HG03280 (cell line): ENCODE data around the gene KLHL10.
"Not testable (repeated sequence)": the region's sequence is repeated elsewhere in the genome, so short reads cannot be mapped to it uniquely, and the experiment has no call there.

ENCODE experiments used
- ATAC-seq: cut with Tn5 transposase; IDR thresholded peaks from one replicate; pipeline ENCODE4 v1.9.1; 2021; ENCODE audit warnings: mild to moderate bottlenecking, moderate library complexity; ENCODE audit not compliant: unreplicated experiment

The KLHL10 gene

DNA sequence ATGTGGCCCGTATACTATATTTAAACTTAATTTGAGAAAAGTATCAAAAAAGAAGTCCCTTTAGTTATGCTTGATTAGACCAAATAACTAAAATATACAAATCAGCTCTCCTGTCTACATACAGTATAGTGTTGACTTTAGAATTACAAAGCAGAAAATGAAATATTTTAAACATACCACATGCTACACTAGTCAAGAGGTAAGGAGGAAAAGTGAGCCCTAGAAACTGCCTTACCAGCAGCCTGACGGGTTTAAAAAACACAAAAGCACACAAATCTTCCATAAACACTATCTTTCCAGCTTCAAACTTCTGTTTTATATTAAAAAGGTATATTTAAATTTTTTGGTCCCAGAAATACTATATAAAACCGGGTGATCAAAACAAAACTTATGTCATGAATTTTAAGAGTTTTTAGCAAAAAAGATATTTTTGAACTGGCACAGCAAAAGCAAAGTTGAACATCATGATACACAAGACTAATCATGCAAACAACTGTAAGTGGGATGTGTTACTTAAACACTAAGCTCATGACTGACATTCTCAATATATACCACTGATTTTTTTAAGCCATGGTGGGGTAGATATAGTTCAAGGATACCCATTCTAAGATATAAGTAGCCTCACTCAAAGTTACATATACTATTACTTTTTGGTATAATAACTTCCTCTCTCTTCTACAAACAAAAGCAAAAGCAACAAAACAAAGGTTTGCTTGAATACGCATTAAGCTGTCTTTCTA is 11.8 kb downstream of the KLHL10 start:
- ATAC-seq: no peak

DNA sequence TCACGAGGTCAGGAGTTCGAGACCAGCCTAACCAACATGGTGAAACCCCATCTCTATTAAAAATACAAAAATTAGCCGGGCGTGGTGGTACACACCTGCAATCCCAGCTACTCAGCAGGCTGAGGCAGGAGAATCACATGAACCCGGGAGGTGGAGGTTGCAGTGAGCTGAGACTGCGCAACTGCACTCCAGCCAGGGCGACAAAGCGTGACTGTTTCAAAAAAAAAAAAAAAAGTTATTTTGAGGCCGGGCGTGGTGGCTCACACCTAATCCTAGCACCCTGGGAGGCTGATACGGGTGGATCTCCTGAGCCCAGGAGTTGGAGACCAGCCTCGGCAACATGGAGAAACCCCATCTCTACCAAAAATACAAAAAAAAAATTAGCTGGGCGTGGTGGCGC is 13.8 kb downstream of the KLHL10 start:
- not testable (repeated sequence) for ATAC-seq

DNA sequence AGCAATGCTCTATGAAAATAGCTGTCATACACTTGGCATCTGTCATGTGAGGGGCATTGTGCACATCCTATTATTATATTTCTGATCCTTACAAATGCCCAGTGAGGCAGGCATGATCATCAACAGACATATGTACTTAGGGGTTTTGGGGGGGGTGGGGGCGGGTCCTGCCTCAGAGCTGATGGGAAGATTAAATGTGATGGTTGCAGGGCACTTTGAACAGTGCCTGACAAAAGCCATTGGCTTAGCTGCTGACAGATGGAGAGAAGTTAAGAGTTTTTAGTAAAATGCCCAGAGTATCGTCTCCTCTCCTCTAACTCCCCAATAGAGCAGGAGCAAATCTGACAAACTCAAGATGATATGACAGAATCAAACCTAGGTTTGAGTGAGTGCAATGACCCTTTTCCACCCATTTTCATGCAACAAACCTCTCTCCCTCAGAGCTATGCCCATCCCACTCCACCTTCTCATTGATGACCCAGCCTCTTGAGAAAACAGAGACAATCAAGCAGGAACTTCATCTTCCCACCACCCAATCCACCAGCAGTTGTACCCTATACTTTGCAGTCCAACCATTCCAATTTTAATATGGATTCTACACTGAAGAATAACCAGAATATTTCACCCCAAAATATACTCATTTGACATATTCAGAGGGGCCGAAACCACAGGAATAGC is 22.8 kb downstream of the KLHL10 start:
- ATAC-seq: no peak

DNA sequence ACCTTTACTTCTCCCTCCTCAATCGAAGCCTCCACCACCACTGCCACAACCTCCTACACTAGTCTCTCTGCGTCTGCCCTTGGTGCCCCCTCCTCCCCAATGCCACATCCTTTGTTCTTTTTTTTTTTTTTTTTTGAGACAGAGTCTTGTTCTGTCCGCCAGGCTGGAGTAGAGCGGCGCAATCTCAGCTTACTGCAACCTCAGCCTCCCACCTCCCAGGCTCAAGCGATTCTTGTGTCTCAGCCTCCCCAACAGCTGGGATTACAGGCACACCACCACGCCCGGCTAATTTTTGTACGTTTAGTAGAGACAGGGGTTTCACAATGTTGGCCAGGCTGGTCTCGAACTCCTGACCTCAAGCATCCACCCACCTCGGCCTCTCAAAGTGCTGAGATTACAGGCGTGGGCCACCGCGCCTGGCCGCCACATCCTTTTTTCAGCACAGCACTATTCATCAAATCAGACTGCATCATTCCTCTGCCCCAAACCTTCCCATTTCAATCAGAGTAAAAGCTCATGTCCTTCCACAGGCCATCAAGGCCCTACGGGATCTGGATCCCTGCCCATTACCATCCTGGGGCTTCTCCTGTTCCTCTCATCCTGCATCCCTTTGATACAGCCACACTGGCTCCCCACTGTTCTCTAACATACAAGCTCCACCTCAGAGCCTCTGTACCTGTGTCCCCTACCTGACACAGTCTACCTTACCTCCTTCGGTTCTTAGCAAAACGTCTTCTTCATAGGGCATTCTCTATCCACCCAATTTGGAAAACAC is 25.6 kb downstream of the KLHL10 start:
- no peak for ATAC-seq

DNA sequence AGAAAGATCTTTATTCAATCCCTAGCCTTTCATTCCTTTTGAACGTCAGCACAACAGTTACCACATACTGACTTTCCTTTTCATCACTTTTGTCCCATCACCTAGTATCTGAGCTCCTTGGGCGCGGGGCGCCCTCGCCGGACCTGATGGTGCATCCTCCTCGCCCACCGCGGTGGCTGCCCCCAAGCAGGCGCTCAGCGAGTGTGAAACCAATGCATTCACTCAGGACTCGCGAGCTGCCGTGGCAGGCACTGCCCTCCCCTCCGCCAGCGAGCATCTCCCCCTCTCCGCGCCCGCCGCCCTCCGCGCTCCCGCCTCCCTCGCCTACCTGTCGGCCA is 26.8 kb downstream of the KLHL10 start:
- no peak for ATAC-seq

DNA sequence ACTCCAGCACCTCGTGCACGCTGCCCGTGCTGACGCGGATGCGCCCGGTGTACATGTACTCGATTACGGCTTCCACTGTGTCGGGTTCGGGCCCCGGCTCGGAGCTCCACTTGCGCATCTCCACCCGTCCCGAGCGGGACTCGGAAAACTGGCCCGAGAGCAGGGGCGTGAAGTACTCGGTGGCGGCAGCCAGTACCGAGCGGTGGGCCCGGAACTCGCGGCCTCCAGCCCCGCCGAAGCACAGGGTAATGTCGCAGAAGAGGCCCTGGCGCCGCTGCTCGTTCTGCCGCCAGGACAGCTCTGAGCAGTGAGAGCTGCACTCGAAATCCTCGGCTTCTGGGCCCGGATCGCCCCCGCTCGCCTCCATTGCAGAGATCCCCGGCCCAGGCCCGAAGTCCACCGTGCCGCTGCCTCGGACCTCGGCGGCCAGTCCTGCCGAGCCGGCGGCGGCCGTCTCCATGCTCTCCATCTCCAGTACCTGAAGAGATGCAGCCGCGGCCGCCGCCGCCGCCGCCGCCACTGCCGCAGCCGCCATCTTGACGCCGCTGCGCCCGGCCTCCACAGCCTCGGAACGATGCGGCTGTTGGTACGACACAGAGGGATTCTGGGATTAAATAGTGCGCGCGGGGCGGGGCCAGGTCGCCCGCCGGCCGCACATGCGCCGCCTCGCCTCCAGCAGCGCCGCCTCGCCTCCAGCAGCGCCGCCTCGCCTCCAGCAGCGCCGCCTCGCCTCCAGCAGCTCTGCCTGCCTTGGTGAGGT is 27.4 kb downstream of the KLHL10 start, which contains the start of gene KLHL11:
TSS of gene KLHL11 (minus strand) at position 588 of the 760 bp plus-strand sequence. CDS start at position 535, 53 bp downstream.
- ATAC-seq: peak; percentile 91

DNA sequence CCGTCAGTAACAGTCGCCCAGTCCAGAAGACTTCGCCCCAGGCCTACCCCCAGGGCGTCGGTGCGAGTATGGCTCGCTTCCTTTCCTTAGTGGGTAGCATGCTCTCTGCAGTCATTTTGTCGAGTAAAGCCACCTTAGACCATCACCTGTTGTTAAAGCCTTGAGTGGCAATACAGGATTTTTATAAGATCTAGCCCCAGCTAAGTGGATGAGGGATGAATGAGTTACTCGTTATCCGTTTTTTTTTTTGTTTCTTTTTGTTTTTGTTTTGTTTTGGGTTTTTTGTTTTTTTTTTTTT is 27.9 kb downstream of the KLHL10 start:
- ATAC-seq: no peak

DNA sequence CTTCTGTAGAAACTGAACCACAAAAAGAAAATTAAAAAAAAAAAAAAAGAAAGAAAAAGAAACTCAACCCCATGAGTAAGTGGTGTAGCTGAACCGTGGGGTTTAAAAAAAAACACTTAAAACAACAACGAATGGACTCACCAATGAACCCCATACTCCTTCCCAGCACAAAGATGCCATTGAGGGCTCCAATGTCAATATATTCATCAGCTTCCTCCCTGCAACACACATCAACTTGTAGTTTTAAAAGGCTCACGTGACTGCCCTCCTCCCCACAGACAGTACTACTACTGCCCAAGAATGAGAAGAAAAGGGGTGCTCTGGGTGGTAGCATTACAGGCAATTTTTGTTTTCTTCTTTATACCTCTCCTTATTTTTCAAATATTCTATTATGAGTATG is 30.9 kb downstream of the KLHL10 start:
- no peak for ATAC-seq

DNA sequence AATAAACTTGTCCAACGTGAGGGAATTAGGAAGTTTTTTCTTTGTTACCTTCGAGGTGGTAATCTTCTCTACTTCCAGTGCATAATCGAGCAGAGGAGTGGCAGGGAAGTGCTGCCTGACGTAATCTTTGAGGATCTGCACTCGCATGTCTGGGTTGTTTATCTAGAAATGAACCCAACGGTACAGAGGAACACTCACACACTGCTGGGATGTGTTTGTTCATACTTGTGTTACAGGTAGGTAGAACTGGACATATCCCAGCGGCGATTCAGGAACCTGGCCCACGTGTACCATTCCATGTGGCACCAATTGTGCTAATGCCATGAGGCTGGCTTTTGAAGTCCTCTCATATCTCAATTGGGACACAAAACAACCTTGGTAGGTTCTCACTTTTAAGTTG is 31.8 kb downstream of the KLHL10 start:
- no peak for ATAC-seq

DNA sequence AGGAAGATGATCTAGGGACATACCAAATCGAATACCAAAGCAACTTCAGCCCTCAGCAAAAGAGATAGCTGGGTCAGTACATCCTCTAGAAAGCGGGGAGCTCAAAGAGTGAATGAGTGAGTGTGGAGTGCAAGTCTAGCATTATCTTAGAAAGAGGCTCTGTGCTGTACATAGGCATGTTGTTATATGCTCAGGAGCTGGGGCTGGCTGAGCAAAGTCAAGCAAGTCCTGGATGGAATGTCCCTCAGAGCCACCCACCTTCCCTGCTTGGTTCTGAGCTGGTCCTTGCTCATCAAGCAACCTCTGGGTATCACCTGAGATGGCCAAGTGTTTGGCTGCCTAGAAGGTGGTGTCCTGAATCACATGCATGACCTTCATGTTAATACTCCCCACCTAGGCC is 32.5 kb downstream of the KLHL10 start:
- no peak for ATAC-seq

DNA sequence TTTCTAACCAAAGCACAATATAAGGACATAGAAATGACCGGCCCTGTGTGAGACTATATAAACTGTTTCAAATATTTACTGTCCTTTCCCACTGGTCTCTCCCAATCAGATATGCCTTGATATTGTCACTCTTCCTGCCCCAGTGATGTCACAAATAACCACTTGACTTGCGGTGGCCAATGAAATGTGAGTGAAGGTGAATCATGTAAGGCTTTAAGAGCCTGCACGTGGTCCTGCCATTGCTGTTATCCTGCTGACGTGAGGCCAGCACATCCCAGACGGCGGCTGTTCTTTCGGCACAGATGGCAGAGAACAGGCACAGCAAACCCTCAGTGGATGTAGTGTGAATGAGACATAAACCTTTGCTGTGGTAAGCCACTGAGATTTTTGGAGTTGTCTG is 33.0 kb downstream of the KLHL10 start:
- no peak for ATAC-seq

DNA sequence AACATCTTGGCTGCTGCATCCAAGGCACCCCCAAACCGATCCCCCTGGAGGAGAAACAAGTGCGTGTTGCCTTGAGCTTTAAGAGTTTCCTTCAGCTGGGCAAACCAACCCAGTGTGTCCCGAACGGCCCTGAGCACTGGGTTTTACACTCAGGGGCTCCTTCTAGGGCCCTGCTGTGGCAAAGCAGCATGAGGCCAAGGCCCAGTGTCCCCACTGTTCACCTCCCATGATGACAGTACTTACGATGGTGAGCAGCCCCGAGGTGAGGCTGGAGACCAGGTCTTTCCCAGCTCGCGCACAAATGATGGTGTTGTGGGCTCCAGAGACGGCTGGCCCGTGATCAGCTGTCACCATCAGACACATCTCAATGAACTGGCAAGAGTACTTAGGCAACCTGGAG is 34.2 kb downstream of the KLHL10 start:
- ATAC-seq: no peak

DNA sequence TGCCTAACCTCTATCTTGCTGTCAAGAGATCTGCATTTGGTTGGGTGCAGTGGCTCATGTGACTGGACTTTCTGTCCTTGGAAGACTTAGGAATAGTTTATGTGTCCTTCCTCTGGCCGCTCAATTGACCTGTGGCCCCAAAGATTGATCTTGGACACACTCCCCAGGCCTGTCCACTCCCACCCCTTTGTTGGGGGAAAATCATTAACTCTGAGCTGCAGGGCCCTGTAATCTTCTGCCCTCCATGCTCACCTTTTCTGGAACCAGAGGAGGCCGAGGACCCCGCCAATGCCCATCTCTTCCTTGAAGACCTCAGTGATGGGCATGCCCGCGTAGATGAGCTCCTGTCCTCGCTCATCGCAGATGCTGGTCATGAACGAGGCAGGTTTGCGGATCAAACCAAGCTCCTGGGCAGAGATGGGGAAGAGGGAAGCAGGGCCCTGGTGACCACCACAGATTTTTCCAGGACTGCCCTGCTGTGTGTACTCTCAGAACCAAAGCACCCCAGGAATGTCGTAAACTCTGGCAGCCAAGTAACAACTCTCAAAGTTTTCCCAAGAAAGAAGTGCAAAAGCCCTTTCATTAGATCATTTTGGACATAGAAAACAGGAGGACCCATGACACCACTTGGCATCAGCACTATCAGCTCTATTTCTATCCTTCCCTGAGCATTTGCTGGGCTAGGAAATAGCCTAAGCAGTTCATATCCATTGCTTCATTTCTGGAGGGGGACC is 36.1 kb downstream of the KLHL10 start:
- no peak for ATAC-seq

DNA sequence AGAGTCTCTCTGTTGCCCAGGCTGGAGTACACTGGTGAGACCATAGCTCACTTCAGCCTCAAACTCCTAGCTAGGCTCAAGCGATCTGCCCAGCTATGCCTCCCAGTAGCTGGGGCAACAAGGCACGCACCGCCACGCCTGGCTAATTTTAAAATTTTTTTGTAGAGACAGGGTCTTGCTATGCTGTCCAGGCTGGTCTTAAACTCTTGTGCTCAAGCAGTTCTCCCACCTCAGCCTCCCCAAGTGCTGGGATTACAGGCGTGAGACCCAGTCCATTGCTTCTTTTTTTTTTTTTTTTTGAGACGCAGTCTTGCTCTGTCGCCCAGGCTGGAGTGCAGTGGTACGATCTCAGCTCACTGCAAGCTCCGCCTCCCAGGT is 36.7 kb downstream of the KLHL10 start:
- not testable (repeated sequence) for ATAC-seq

DNA sequence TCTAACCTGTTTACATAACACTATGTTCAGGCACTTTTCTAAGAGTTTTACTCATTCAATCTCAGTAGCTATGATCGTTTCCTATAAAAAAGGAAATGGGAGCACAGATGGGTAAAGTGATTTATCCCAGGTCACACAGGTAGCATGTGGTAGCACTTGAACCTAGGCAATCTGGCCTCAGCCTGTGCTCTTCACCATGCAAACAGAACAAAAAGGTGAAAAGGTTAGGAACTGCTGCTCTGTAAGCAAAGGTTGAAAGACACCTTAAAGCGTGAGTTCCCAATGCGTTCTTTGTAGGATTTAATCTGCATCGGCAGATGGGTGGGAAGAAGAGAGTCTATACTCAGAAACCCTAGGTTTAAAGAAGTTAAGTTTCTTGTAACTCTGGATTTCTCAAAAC is 42.5 kb downstream of the KLHL10 start:
- no peak for ATAC-seq

DNA sequence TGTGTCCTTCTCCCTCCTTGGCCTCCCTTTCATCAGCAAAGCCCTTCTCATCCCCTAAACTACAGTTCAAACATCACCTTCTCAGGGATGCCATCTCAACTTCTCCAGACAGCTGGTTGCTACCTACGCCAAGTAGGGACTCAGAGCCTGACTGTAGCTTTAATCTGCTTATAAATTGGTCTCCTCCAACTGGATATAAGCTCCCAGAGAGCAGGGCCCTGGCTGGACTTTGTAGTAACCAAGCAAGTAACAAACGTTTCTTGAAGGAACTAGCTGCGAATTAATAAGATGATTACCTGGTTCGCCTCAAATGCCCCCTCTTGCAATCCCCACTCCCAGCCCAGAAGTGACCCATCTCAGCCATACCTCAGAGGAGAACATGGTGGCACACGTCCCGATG is 45.1 kb downstream of the KLHL10 start:
- no peak for ATAC-seq

DNA sequence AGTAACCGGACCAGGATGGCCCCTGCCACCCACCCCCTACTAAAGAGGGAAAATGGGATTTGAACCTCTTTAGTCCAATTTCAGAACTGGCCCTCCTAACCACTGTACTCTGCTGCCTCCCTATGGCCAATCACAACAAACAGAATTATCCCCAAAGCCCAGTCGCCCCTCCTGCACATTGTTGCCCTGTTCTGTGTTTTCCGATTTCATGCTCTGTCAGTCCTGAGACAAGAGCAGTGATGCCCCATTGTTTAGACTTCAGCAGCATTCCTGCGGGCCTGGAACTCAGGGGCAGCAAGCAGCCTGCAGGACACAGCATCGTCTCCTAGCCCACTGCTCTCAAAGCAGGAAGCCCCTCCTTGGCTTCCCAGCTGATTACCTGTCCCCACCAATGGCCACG is 48.1 kb downstream of the KLHL10 start:
- no peak for ATAC-seq

DNA sequence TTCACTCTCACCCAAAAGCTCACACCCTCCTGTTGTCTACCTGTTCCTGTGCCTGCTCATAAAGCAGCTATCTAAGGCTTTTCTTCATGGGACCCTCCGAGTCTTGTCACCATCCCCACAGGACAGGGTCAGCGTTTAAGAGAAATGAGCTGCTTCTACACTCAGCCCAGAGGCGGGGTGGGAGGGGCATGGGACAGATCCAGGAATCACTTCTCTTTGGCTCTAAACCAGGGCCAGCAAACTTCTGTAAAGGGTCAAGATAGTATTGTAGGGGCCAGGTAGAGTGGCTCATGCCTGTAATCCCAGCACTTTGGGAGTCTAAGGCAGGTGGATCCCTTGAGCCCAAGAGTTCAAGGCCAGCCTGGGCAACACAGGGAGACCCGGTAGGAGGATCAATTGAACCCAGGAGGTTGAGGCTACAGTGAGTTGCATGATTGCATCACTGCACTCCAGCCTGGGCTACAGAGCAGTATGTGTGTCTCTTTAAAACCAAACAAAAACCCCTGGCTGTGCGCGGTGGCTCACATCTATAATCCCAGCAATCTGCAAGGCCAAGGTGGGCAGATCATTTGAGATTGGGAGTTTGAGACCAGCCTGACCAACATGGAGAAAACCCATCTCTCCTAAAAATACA is 50.8 kb downstream of the KLHL10 start:
- no peak for ATAC-seq

DNA sequence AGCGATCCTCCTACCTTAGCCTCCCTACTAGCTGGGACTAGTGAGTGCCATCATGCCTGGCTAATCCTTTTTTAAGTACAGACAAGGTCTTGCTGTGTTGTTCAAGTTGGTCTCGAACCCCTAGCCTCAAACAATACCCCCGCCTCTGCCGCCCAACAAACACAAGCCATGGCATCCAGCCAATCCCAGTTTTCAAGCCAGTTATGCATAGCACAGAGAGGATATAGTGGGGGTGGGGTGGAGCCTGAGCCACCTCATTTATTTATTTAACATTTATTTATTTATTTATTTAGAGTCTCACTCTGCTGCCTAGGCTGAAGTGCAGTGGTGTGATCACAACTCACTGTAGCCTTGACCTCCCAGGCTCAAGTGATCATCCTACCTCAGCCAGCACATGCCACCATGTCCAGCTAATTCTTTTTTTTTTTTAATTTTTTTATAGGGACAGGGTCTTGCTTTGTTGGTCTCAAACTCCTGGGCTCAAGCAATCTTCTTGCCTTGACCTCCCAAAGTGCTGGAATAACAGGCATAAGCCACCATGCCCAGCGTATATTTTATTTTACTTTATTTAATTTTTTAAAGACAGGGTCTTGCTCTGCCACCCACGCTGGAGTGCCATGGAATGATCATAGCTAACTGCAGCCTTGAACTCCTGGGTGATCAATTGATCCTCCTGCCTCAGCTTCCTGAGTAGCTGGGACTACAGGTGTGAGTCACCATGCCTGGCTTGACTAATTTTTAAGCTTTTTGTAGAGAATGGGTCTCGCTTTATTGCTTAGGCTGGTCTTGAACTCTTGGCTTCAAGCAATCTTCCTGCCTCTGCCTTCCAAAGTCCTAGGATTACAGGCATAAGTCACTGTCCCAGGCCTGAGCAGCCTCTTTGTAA is 53.8 kb downstream of the KLHL10 start:
- ATAC-seq: no peak
